HG02623 (cell line): Measurements from ENCODE around the gene CHN1.

Experiments used
- ATAC-seq: cut with Tn5 transposase; IDR thresholded peaks from one replicate; pipeline ENCODE4 v1.9.1; 2021; ENCODE audit warnings: moderate library complexity; ENCODE audit not compliant: unreplicated experiment

The CHN1 gene

DNA sequence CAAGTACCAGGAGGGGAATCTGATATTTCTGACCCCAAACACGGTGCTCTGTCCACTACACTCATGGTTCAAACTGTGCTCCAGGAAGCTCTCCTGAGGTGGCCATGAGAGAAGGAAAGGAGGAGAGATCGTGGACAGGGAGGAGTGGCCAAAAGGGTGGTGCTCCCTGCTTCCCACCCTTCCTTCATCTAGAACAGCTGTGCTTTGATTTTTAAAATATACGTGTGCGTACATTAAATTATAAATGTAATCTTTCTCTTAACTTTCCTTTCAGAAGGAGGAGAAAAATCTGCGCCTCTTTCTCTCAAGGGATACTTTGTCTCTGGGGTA lies 232.7 kb downstream of the CHN1 start:
- no peak for ATAC-seq

DNA sequence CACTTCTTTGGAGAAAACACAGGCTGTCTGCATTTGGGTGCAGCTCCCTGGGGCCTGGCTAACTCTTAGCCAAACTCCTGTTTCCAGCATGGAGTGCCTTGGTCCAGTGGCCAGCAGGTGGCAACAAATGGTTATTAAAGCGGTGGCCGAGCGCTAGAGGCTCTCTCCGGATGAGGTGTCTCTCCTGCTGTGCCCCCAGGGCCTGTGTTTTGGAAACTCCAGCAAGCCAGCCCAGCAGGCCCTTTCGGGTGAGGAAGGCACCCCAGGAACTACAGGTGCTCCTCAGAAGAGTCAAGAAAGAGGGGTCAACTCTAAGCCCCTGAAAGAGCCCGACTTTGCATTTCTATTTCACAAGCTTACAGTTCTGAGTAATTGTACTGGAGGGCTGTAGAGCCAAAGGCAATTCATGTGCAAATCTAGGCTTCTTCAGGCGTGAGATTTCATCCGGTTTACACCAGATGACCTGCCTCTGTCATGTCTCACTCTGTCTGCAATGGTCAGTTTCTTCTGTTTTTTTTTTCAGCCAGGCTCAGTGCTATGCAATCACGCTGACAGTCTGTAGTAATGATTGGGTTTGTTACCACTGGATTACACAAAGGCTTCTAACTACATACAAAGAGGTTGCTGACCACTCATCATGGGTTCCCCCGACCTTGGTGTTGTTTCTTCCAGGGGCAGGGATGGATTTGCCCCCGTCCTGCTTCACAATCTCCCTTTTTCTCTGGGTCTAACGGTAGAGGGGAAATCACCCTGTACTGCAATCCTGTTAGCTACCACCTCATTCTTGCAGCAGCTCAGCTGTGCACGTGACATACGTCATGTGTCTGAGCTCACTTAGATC lies 233.3 kb downstream of the CHN1 start:
- peak; percentile 36 for ATAC-seq

DNA sequence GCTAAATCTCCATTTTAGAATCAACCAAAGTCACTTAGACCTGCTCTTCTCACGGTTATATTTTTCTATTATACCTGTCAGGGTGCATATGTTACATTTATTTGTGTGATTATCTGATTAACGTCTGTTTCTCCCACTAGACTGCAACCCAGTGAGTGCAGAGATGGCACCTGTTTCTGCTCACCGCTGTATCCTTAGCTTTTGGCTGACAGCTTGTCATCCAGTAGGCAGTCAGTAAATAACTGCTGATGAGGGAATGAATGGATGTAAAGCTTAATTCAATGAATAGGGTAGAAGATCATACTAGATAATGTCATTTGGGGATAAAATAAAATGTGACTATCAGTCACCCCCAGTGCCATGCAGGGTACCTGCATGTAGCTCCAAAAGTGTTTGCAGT lies 234.0 kb downstream of the CHN1 start:
- no peak for ATAC-seq

DNA sequence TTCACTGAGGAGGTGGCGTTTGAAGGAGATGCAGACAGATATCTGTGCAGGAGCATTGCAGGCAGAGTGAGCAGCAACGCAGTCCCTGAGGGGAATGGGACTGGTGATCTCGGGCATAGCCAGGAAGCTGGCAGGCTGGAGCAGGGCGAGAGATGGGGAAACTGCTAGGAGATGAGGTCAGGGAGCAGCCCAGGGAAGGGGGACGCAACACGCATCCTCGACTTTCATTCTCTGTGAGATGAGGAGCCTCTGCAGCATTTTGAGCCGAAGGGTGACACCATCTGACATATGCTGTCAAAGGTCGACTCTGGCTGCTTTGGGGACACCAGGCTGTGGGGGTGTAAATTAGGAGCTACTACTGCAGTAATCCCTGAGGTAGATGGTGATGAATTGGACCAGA lies 236.6 kb downstream of the CHN1 start:
- ATAC-seq: no peak

DNA sequence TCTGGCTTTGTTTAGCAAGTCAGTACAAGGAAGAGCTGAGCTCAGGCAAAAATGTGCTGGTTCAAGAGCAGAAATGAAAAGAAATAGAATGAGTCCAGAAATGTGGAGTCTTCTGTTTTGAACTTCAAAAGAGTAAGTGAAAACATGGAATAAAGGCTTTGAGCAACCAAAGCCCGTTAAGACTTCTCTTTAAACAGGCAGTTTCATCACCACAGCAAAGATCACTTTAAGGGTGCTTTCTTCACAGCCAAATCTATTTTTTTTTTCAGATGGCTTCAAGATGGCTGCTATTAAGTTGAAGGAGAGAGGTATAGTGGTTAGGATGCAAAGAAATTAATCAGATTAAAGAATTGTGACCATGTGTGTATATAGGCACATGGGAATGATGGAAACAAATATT lies 238.9 kb downstream of the CHN1 start:
- no peak for ATAC-seq

DNA sequence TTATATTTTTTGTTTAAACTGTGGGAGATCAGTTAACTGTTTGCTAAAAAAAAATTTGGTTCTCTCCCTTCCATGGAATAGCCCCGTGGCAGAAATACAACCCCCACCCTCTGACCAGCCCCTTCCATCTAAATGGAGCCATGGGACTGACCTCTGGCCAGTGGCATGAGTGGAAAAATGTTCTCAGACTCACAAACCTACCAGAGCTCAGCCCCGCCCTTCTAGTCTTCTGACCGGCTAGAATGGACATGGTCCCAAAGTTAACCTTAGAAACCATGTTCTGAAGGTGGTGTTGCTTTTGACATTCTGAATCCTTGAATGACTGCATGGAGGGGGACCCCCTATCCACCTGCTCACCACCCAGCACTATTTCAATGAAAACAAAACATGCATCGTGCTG lies 239.6 kb downstream of the CHN1 start:
- no peak for ATAC-seq

DNA sequence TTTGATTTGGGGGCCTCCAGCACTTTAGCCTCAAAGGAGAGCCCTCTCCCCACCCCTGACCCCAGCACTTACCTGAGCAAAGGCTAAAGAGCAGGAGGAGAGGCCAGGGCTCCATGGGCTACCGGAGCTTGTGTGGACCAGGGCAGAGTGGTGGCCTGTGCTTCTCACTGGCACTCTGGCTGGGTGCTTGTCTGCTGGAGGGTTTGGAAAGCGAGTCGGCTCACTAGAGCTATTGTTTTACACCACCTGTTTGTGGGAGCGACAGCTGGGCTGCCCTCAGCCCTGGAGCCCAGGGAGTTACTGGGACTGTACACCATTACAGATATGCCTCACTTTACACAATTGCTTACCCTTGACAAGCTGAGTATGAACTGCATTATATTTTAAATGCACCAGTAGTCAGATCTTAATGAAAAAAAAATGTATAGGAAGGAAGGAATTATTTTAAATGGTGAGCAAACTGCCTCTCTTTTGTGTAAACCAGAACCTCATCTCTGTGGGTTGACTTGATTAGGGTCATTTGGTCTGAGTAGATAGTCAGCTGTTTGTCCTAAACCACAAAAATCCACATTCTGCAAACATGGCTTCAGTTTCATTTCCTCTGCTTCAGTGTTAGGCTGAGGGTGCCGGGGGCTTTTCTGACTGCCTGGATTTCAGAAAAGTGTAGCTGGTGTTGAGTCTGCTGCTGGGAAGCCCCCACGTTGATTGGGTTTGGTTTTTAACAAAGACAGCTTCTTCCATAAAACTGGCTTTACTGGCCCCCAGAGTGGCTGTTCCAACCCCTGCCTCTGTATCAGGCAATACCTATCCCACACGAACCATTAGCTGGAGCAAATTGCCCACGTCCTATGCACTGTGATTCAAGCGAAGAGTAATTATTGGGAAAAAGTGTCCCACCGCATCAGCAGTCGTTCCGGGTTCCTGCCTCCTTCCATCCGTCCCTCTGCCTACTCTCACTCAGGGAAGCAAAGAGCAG lies 240.6 kb downstream of the CHN1 start, which contains the start of gene CHRNA1:
Gene CHRNA1 (minus strand): TSS at position 193 of the 976 bp plus-strand sequence. CDS start 78 bp downstream, at position 115.
- no peak for ATAC-seq

DNA sequence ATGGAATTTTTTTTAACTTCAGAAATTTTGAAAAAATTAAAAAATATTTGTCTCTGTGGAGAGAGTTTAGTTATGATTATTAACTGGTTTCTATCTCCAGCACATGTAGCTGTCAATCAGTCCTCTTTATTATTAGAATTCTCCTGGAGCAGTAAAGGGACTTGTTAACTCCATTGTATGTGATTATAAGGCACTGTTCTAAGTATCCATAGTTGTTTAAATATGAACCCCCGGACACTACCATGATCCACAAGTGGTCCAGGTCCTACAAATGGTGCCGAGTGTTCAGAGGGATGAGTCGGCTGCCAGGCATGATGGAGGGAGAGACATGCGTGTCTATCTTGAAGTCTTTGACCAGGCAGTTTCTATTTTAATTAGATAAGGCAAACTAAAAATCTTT lies 241.4 kb downstream of the CHN1 start:
- no peak for ATAC-seq

DNA sequence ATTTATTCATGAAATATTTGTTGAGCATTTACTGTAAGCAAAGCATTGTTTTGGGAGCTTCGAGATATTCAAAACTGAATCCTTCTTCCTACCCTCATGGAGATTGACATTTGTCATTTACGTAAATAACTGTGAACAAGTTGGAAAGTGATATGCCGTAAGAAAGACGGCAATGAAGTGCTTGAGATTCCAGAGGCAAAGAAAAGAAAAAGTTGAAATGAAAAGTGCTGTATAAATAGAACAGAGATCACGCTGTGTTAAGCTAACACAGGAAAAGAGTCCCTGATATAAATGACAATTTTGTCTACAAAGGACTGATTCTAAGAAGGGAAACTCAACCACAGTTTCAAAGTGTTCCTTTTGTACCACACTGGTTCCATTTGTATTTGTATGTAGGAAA lies 242.7 kb downstream of the CHN1 start:
- ATAC-seq: no peak

DNA sequence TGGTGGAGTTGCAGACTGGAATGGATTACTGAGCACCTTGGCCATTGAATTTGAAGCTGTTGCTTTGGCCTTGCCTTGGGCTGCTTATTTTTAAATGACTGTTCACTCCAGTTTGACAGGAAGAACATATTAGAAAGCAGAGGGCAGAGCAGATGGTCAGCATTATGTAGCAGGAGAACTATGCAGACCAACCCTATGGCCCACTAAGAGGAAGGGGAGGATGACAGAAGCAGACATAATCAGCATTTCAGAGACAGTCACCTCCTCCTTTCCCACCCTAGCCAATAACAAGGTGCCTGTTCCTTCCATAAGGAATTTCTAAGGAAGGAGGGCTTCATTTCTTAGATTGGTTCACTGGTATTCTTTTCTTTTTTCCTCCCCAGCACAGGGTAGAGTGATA lies 243.3 kb downstream of the CHN1 start:
- ATAC-seq: no peak

DNA sequence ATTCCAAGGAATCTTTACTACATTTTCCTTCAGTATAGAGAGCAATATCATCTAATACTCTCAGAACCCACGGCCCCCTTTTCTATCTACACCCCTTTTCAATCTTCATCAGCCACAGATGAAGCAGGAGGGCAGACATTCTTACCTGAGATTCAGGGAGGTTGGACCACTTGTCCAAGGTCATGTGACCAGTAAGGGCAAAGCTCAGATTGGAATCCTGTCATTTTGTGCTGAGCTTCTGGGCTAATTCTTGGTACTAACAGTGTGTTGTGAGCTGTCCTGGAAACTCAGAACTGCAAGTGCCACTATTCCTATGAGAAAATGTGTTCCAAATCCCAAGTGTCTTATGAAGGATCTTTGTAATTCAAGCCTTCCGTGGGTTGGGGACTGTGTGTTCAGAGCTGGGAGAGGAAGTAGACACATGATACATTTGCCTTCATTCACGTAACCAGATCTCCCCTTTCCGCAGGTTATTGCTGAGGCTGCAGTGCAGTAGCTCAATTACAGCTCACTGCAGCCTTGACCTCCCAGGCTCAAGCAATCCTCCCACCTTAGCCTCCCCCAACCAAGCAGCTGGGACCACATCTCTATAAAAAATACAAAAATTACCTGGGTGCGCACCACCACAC lies 244.2 kb downstream of the CHN1 start:
- ATAC-seq: no peak

DNA sequence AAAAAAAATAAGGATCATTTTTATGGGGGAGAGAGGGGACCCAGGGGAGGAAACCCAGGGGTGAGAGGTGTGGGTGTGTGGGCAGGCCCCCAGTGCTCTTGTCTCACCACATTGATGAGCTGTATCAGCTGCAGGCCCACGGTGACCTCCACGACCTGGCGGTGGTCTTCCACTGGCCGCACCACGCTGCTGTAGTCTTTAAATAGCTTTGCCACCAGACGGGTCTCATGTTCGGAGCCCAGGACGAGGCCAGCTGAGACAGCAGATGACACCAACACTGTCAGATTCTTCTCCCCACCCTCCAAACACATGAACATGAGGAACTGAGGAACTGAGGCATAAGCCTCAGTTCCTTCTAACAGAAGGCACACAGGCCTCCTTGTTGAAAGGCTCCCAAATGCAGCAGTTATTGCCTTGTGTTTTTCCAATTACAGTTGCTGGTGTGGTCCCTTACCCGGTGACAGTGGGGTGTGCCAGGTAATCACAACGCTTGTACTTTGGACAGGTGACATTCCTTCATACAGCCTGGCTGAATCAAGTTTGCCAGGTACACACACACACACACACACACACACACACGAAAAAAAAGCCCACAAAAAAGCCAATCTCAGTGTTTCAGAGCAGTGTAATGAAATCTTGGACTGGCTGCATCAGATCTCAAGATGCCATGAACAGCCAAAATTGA lies 245.7 kb downstream of the CHN1 start:
- no peak for ATAC-seq

DNA sequence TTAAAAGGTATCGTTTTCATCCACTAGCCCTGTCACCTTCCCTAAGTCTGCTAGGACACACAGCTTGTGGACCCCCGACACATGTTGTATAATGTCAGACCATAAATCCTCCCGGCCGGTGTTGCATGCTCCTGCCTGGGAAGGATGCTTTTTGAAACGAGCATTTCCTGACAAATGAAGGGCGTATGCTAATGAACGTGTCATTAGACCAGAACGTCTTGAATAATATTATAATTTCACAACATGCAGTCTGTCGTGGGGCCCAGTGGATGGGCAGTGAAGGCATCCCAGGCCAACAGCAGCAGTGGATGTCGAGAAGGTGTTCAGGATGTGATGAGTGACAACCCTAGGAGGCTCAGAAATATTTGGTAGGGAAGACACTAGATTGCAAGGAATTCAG lies 248.4 kb downstream of the CHN1 start:
- ATAC-seq: no peak

DNA sequence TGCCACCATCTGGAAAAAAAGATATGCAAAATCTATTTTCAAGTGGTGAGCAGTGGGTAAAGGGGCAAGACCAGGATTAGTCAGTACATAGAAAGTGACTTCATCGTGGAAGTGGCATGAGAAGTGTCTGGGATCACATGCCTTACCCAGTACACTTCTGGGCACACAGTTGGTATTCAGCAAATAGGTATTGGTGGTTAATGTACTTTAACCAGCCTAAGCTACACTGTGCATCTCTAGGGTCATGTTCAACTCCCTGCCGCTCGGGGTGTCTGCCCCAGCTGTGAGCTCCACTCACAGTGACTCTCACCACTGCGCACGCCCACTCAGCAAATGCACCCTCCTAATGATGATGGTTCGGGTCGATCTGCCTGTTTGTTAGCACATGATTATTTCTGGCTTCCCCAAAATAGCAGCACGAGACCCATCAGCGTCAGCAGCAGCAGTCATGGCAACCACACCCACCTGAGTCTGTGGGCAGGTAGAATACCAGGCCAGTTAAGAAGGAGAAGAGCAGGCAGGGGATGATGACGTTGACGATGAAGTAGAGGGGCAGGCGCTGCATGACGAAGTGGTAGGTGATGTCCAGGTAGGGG lies 252.0 kb downstream of the CHN1 start:
- no peak for ATAC-seq

DNA sequence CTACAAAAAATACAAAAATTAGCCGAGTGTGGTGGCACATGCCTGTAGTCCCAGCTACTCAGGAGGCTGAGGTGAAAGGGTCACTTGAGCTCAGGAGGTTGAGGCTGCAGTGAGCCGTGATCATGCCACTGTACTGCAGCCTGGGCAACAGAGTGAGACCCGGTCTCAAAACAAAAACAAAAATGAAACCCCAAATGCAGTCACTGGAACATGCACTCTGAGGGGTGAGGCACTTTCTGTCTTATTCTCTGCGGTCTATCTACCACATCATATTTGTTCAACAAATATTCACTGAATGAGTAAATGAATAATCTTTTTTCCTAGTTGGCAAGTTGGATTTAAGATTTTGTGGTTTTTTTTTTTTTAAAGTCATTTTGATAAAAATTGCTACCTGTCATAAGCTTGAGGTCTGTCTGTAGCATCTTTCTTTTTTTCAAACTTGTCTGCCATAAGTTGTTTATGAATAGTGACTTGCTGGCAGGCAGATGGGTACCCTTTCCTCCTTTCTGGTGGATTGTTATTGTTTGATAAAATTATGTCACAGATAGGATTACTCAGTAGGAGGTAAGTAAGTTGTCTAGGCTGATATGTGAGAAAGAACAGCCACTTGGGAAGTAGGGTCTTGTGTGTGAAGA lies 252.7 kb downstream of the CHN1 start:
- peak; percentile 84 for ATAC-seq

DNA sequence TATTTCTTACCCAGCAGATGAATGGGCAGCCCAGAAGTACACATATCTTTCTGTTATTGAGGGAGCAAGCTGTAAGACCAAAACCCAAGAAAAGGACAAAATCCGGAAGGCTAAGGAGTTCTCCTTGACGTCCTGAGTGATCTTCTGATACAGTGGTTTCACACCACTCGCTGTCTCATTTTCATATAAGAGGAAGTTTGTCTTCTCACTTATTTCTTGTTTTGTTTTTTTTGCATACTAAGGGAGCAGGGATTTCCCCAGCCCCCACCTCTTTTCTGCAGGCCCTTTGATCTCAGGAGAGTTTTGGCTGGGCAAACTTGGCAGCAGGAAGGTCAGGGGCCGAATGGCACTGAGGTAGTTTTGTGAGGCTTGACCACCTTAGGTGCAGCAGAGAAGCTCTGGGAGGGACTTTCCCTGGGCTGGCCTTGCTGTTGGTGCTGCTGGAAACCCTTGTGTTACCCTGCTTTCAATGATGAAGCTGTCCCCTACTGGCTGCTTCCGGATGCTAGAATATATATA lies 254.2 kb downstream of the CHN1 start:
- ATAC-seq: peak; percentile 35

DNA sequence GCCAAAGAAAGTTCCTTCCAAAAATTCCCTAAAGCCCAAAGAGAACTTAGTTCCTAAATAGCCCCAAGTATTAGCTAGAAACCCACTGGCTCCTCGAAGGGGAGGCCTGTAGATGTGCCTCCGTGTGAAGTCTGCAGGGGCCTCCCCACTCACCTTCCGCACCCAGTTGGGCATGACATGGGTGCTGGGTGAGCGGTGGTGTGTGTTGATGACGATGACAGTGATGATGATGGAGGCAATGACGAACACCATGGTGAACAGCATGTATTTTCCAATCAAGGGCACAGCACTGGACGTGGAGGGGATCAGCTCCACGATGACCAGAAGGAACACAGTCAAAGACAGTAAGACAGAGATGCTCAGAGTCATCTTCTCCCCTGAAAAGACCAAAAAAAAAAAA lies 255.4 kb downstream of the CHN1 start:
- no peak for ATAC-seq

DNA sequence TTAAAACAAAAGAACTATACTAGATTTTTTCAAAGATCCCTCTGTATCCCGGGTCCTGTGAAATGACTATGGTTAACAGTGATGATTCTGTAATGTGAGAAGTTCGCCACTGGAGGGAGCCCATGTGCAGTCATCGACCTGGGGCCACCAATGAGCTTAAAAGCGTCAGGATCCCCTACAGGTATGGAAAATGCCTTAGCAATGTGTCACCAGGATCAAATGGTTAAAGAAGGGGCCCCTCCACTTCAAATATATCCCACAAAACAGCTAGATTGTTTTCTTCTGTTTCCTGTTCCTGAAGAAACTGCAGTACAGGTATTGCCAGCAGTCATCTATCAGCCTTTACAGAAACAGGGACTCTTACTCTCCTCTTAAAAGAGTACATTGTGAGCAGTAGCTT lies 256.2 kb downstream of the CHN1 start:
- ATAC-seq: peak; percentile 20
